ENCODE data around the gene TMEM200B.

TMEM200B gene

GRCh38 chr1:29077155-29077554 is 46.5 kb downstream of the TMEM200B start:
- no peak overlapping the region for H3K27ac ChIP-seq
- no peaks in the 10 kb centered on the region for H3K4me1 ChIP-seq
- no peak for DNase-seq
- H3K27me3 ChIP-seq, result no peaks in the 10 kb centered on the region
- TF ChIP-seq, protein P1, sequence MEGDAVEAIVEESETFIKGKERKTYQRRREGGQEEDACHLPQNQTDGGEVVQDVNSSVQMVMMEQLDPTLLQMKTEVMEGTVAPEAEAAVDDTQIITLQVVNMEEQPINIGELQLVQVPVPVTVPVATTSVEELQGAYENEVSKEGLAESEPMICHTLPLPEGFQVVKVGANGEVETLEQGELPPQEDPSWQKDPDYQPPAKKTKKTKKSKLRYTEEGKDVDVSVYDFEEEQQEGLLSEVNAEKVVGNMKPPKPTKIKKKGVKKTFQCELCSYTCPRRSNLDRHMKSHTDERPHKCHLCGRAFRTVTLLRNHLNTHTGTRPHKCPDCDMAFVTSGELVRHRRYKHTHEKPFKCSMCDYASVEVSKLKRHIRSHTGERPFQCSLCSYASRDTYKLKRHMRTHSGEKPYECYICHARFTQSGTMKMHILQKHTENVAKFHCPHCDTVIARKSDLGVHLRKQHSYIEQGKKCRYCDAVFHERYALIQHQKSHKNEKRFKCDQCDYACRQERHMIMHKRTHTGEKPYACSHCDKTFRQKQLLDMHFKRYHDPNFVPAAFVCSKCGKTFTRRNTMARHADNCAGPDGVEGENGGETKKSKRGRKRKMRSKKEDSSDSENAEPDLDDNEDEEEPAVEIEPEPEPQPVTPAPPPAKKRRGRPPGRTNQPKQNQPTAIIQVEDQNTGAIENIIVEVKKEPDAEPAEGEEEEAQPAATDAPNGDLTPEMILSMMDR (IDR thresholded peaks at IDR 0.05), result no peak
- intact Hi-C loops (cut with DNase I; ENCODE audit: low total_unique reads), result no loop called here
- no peaks in the 10 kb centered on the region for H3K9me3 ChIP-seq
- H3K4me3 ChIP-seq, result no peak overlapping the region
- no peaks in the 10 kb centered on the region for H3K36me3 ChIP-seq

All from tibial artery (tissue), 4 donors.